T1000 (cell line): ENCODE results near the gene ETV5.

ENCODE experiments used
- DNase-seq: peaks from one replicate; lab custom pipeline; 2025; ENCODE audit warnings: mixed read lengths; lab: John Stamatoyannopoulos, UW

The ETV5 gene

DNA sequence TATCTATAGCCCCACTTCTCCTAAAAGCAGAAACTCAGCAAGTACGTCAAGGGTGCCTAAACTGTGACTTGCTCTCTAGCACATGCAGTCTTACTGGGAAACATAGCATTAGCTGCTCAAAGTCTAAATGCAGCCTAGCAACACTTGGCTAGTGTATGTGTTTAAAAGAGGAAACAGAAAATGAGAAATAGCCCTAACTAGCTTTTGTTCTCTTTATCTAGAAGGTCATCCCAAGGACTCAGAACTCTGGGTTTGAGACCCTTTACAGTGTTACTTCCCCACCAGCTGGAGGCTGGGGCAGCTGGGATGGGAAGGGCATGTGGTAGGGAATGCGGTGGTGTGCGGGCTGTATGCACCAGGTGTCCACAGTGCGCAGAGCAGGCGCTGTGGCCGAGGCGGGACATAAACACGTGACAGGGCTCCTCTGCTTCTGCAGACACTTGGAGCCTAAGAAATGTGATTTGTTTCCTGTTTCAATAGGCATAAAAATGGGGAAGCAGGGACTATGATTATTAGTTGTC, 13.3 kb downstream of the ETV5 start:
- DNase-seq: no peak

DNA sequence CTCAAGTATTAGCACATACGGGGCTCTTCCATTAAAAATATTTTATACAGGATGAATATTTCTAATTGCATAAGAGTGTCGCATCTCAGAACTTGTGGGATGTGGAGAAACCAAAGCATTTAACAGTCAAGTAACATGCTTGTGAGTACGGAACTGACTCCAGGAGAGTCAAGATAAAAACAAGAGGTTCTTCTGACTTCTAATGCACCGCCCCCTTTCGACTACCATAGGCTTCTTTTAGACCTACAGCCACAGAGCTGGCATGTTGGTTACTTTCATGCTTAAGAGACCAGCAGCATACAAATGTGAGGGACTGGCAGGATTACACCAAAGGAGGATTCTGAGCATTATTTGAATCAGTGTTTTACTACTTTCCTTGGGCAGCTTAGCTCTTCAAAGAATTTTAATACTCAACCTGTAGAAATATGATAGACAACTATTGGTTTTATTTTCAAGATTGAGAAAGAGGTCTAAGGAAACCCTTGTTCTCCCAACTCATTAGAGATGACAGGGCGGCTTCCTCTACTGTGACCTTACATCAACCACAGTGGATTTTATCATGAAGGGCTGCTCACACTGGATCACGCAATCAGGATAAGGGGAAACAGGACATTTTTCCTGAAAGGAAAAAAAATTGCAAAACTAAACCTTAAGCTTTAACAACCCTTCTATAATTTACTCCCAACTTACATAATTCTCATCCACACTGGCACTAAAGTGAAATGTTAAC, 14.0 kb downstream of the ETV5 start:
- no peak for DNase-seq

DNA sequence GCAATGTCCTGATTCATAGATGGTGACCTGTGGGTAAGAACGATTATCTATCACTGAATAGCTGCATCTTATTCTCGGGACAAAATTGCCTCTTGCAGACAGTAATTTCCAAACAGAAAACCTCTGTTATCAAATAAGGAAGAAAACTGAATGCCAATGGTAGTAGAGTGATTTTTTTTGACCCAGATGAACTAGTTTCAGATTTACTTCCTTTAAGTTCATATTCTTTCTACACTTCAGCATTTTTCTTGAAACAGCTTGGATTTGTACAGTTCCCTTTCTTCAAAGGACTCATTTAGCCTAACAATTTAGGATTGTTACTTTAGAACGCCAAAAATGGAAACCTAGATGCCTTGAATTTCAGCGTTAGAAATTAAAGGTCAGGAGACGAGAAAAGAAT, 14.6 kb downstream of the ETV5 start:
- no peak for DNase-seq

- no peak for DNase-seq
Measured at GRCh38 chr3:186093271-186093900, 15.5 kb downstream of the ETV5 start.

DNA sequence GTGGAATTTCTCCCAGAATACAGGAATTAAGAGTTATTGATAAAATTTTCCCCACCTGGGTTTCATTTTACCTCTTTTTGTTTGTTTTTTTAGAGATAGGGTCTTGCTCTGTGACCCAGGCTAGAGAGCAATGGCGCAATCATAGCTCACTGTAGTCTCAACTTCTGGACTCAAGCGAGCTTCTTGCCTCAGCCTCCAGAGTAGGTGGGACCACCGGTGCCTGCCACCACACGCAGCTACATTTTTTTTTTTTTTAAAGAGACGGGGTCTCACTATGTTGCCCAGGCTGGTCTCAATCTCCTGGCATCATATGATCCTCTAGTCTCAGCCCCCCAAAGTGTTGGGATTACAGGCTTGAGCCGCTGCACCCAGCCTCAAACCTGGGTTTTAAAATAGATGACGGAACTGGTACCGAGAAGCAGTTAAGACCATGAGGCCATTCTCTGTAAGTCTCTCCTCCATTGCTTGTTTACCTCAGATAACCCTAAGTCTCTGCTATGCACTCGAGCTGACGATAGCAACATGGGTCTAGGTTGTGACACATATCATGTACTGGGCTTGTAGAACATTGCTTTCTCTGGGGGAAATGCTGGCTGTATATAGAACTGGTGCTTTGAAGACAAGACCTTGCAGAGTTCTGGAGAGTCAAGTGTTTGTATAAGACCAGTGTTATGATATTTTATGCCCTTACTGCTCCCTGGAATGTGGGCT, 16.4 kb downstream of the ETV5 start:
- no peak for DNase-seq

GRCh38 chr3:186090901-186091300, 18.0 kb downstream of the ETV5 start:
- no peak for DNase-seq

- DNase-seq: no peak
Measured at GRCh38 chr3:186088335-186088734, 20.6 kb downstream of the ETV5 start.

DNA sequence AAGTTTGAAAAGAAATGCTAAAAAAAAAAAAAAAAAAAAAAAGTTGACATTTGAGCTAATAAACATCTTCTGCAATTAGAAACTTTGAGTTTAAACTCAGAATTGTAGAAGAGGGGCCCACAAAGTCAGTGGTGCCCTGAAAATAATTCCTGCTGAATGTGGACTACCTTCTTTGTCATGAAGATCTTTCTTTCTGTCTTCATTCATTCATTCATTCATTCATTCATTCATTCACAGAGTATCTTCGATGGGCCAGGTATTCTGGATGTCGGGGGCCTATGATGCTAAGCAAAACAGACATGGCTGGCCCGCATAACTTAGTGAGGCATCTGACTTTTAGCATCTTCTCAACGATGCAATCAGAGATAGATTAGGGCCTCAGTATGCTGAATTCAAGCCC, 24.6 kb downstream of the ETV5 start:
- no peak for DNase-seq

- no peak for DNase-seq
Measured at GRCh38 chr3:186083746-186084145, 25.1 kb downstream of the ETV5 start.

GRCh38 chr3:186082150-186082549, 26.7 kb downstream of the ETV5 start:
- DNase-seq: no peak

- no peak for DNase-seq
Measured at GRCh38 chr3:186081678-186082077, 27.2 kb downstream of the ETV5 start.

GRCh38 chr3:186080849-186081438, 27.9 kb downstream of the ETV5 start:
- no peak for DNase-seq

- DNase-seq: no peak
Measured at GRCh38 chr3:186079925-186080324, 29.0 kb downstream of the ETV5 start.

DNA sequence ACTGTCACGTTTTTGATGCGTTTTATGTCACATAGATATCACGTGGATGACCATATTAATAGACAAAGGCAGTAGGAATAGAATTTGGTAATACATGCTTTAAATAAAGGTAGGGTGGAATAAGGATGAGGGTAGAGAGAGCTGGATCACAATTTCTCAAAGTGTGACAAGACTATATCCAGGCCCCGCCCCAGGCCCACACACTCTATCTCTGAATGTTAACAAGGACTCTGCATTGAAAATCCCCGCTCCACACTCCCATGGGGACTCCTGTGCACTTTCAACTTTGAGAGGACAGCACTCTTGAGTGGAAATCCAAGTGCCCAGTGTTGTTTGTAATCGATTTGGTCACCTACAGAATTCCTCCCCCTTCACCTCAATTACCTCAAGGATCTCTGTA, 31.4 kb downstream of the ETV5 start:
- no peak for DNase-seq

GRCh38 chr3:186075931-186076567, 32.8 kb downstream of the ETV5 start:
- no peak for DNase-seq

DNA sequence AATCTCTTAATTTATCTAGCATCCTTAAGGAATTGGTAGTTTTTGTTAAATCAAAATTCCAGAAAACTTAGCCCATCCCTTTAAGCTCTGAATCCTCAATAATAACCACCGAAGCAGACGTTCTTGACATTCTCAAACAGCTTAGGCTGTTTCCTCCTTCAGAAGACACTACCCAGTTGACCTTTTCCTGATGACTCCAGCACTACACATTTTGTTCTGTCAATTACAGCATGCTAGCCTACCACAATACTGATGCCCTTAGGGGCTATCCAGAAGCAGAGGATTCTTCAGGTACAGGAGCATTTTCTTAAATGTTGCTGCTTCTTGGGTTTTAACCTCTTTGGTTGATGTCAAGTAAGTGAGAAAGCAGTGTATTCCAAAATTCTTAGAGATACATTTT, 33.4 kb downstream of the ETV5 start:
- no peak for DNase-seq

DNA sequence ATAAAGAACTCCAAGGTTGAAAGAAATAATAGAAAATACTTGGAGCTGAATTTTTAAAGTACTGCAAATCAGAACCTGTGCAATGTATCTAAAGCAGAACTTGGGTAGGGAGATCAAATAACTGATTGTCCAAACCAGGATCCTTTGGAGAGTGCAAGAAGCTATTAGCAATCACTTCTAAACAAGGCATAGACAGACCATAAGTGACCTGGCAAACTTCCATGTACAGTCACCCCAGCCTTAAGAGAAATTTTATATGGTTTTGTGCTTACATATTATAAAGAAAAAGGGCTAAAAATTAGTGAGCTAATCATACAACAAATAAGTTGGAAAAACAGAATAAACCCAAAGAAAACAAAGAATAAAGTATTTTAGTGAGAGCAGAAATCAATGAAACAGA, 35.2 kb downstream of the ETV5 start:
- DNase-seq: no peak

GRCh38 chr3:186070996-186071395, 37.9 kb downstream of the ETV5 start:
- DNase-seq: no peak

DNA sequence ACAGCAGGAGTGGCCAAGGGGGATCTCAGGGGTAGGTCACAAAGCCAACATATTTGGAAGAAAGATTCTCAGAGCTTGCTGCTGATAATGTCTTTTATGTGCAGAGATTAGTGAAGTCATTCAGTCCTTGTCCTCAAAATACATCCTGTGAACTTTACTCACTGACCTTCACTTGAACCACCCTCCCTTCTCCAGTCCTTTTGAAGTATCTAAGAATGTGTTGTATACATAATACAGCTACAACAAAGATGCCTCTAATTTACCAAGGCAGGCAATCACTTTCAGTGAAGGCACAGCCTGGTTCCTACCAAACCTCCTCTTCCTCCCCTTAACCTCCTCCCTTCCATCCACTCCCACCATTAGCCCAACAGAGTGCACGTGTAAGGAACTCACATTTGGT, 38.3 kb downstream of the ETV5 start:
- no peak for DNase-seq

DNA sequence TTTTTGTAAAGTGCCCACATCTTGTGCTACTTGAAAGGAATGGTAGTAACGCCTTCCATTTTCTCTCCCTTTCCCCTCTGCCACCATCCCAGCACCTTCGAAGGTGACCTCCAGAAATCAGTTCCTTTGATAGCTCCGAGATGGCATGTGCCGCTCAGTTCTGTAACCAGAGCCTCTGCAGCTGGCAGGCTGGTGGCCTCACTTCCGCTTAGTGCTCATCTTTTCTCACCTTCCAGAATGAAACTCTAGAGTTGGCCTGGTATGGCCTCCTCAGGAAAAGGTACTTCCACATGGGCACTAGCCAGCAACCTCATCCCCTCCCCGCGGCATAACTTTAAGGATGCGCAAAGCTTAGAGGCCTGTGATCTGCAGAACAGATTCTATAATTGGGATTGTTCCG, 38.8 kb downstream of the ETV5 start:
- DNase-seq: no peak

GRCh38 chr3:186069199-186069598, 39.7 kb downstream of the ETV5 start:
- DNase-seq: no peak

GRCh38 chr3:186068243-186068552, 40.7 kb downstream of the ETV5 start:
- DNase-seq: no peak
